SK-N-SH treated with all-trans-retinoic acid at 6 μM for 48 hours (cell line): ENCODE results near the gene CDC16.

ENCODE experiments used
- ATAC-seq: fragments of 200-7000 bp; cut with Tn5 transposase; 3 replicates; pipeline ENCODE4 v1.9.1; 2020; ENCODE audit warnings: mild to moderate bottlenecking, moderate library complexity
- CSDC2 ChIP-seq: fragments of 250-450 bp; sonication (Bioruptor Pico); IDR thresholded peaks from 2 replicates; pipeline ENCODE4 v1.5.0; 2020; ENCODE audit warnings: mild to moderate bottlenecking, moderate library complexity
- ESRRG ChIP-seq: fragments of 250-450 bp; sonication (Bioruptor Pico); IDR thresholded peaks from 2 replicates; pipeline ENCODE4 v1.6.1; 2021; ENCODE audit warnings: mild to moderate bottlenecking
- GLIS3 ChIP-seq: fragments of 250-450 bp; sonication (Bioruptor Pico); IDR thresholded peaks from 2 replicates; pipeline ENCODE4 v1.5.0; 2020; ENCODE audit warnings: mild to moderate bottlenecking, moderate library complexity
- ISL1 ChIP-seq: fragments of 250-450 bp; sonication (Bioruptor Pico); IDR thresholded peaks from 2 replicates; pipeline ENCODE4 v2.1.2; 2022; ENCODE audit warnings: mild to moderate bottlenecking, moderate library complexity
- PPARA ChIP-seq: fragments of 250-450 bp; sonication (Bioruptor Pico); IDR thresholded peaks from 2 replicates; pipeline ENCODE4 v1.5.0; 2020; ENCODE audit warnings: mild to moderate bottlenecking, borderline replicate concordance
- RARB ChIP-seq: fragments of 250-450 bp; sonication (Bioruptor Pico); IDR thresholded peaks from 2 replicates; pipeline ENCODE4 v1.8.0; 2021; ENCODE audit warnings: mild to moderate bottlenecking, moderate library complexity
- SNAI2 ChIP-seq: fragments of 250-450 bp; sonication (Bioruptor Pico); IDR thresholded peaks from 2 replicates; pipeline ENCODE4 v1.5.0; 2020; ENCODE audit warnings: mild to moderate bottlenecking, moderate library complexity
- TCF4 ChIP-seq: fragments of 250-450 bp; sonication (Bioruptor Pico); IDR thresholded peaks from 2 replicates; pipeline ENCODE4 v1.8.0; 2021; ENCODE audit warnings: mild to moderate bottlenecking, moderate library complexity, borderline replicate concordance
- TOX ChIP-seq: fragments of 250-450 bp; sonication (Bioruptor Pico); IDR thresholded peaks from 2 replicates; pipeline ENCODE4 v1.8.0; 2021; ENCODE audit warnings: mild to moderate bottlenecking, moderate library complexity, borderline replicate concordance
- ZC3H10 ChIP-seq: fragments of 250-450 bp; sonication (Bioruptor Pico); IDR thresholded peaks from 2 replicates; pipeline ENCODE4 v1.5.1; 2021; ENCODE audit warnings: mild to moderate bottlenecking, moderate library complexity
- ZFP3 ChIP-seq: fragments of 250-450 bp; sonication (Bioruptor Pico); IDR thresholded peaks from 2 replicates; pipeline ENCODE4 v1.5.0; 2020; ENCODE audit warnings: mild to moderate bottlenecking, moderate library complexity
- ZNF565 ChIP-seq: fragments of 450-650 bp; formaldehyde crosslinking; conservative IDR thresholded peaks from 2 replicates; pipeline ENCODE4 v1.5.0; 2020; ENCODE audit warnings: low read depth, mild to moderate bottlenecking, moderate library complexity
- ZNF70 ChIP-seq: fragments of 450-650 bp; formaldehyde crosslinking; IDR thresholded peaks from 2 replicates; pipeline ENCODE4 v1.5.0; 2020; ENCODE audit warnings: mild to moderate bottlenecking, moderate library complexity
- ZNF8 ChIP-seq: fragments of 450-650 bp; formaldehyde crosslinking; IDR thresholded peaks from 2 replicates; pipeline ENCODE4 v1.5.0; 2020; ENCODE audit warnings: mild to moderate bottlenecking, moderate library complexity
- TF ChIP-seq, protein P1 (sequence below): fragments of 250-450 bp; sonication (Bioruptor Pico); IDR thresholded peaks from 2 replicates; pipeline ENCODE4 v1.5.1; 2020; ENCODE audit warnings: low read depth, mild to moderate bottlenecking, moderate library complexity
- TF ChIP-seq, protein P2 (sequence below): fragments of 250-450 bp; sonication (Bioruptor Pico); IDR thresholded peaks from 2 replicates; pipeline ENCODE4 v1.8.0; 2021; ENCODE audit warnings: low read depth, mild to moderate bottlenecking, moderate library complexity, borderline replicate concordance
- TF ChIP-seq, protein P3 (sequence below): fragments of 250-450 bp; sonication (Bioruptor Pico); IDR thresholded peaks from 2 replicates; pipeline ENCODE4 v1.5.0; 2020; ENCODE audit warnings: mild to moderate bottlenecking, moderate library complexity
- TF ChIP-seq, protein P4 (sequence below): fragments of 250-450 bp; sonication (Bioruptor Pico); IDR thresholded peaks from 2 replicates; pipeline ENCODE4 v1.5.1; 2021; ENCODE audit warnings: mild to moderate bottlenecking, moderate library complexity

The CDC16 gene

DNA sequence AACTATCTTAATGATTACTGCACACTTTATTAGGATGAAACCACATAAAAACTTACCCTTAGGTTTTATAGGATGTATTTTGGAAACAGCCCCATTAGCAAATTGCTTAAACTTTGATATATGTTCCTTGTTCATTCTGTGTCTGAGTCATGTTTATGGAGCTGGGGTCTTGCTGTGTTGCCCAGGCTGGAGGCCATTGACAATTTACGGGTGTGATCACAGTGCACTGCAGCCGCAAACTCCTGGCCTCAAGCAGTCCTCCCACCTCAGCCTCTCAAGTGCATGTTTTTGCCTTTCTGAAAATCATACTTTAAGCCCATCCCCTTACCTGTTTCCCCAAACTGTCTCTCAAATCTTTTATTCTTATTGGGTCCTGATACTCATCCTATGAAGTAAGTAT lies 74.4 kb downstream of the CDC16 start (continued):
- TF ChIP-seq, protein P1, sequence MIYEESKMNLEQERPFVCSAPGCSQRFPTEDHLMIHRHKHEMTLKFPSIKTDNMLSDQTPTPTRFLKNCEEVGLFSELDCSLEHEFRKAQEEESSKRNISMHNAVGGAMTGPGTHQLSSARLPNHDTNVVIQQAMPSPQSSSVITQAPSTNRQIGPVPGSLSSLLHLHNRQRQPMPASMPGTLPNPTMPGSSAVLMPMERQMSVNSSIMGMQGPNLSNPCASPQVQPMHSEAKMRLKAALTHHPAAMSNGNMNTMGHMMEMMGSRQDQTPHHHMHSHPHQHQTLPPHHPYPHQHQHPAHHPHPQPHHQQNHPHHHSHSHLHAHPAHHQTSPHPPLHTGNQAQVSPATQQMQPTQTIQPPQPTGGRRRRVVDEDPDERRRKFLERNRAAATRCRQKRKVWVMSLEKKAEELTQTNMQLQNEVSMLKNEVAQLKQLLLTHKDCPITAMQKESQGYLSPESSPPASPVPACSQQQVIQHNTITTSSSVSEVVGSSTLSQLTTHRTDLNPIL (CRISPR knock-in tag) = no peak
- TF ChIP-seq GLIS3 (CRISPR knock-in tag) = no peak
- no peak for TF ChIP-seq RARB
- TF ChIP-seq ZFP3 = no peak
- TF ChIP-seq, protein P2, sequence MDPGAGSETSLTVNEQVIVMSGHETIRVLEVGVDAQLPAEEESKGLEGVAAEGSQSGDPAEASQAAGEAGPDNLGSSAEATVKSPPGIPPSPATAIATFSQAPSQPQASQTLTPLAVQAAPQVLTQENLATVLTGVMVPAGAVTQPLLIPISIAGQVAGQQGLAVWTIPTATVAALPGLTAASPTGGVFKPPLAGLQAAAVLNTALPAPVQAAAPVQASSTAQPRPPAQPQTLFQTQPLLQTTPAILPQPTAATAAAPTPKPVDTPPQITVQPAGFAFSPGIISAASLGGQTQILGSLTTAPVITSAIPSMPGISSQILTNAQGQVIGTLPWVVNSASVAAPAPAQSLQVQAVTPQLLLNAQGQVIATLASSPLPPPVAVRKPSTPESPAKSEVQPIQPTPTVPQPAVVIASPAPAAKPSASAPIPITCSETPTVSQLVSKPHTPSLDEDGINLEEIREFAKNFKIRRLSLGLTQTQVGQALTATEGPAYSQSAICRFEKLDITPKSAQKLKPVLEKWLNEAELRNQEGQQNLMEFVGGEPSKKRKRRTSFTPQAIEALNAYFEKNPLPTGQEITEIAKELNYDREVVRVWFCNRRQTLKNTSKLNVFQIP (CRISPR knock-in tag) = no peak
- no peak for TF ChIP-seq ISL1

DNA sequence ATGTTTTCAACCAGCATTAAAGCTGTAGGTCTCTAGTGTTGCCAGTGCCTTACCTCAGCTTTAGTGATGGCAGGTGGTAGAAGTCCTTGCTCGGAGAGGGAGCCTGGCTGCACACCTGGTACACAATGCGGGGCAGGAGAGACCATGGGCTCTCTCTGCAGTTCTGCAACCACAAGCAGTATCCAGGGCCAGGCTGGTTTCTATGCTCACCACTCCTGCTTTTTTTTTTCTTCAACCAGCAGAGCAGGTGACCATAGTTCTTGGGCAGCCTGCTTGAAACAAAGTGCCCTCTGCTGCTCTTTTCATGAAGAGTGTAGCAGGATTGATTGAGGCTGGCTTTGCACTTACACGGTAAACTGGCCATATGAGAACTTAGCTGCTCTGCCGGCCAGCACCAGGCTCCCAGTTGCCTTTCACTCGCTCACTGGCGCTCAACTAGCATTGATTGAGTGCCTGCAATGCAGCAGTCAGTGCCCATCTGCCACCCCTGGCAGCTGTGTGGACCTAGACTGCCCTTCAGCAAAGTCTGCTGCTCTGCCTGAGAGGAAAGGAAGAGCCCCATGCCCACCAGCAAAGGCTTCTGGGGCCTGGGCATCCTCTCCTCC lies 75.2 kb downstream of the CDC16 start:
- TF ChIP-seq ZNF70 (CRISPR knock-in tag) = no peak
- no peak for ATAC-seq

DNA sequence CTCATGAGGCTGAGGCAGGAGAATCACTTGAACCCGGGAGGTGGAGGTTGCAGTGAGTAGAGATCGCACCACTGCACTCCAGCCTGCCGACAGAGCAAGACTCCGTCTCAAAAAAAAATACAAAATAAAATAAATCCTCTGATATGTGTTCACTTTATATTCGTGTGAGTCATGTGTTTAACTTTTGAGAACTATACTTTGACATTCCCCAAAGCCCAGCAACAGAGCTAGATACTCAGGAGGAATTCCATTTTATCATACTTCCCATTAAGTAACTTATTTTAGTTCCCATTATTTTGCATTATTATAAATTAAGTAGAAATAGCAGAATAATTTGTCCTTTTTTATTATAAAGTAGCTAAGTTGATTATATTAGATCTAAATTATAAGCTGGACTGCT lies 76.3 kb downstream of the CDC16 start:
- TF ChIP-seq TOX (CRISPR knock-in tag) (no peak), ZNF8 (CRISPR knock-in tag) (no peak), RARB (no peak), CSDC2 (no peak)
- TF ChIP-seq, protein P3, sequence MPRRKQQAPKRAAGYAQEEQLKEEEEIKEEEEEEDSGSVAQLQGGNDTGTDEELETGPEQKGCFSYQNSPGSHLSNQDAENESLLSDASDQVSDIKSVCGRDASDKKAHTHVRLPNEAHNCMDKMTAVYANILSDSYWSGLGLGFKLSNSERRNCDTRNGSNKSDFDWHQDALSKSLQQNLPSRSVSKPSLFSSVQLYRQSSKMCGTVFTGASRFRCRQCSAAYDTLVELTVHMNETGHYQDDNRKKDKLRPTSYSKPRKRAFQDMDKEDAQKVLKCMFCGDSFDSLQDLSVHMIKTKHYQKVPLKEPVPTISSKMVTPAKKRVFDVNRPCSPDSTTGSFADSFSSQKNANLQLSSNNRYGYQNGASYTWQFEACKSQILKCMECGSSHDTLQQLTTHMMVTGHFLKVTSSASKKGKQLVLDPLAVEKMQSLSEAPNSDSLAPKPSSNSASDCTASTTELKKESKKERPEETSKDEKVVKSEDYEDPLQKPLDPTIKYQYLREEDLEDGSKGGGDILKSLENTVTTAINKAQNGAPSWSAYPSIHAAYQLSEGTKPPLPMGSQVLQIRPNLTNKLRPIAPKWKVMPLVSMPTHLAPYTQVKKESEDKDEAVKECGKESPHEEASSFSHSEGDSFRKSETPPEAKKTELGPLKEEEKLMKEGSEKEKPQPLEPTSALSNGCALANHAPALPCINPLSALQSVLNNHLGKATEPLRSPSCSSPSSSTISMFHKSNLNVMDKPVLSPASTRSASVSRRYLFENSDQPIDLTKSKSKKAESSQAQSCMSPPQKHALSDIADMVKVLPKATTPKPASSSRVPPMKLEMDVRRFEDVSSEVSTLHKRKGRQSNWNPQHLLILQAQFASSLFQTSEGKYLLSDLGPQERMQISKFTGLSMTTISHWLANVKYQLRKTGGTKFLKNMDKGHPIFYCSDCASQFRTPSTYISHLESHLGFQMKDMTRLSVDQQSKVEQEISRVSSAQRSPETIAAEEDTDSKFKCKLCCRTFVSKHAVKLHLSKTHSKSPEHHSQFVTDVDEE (CRISPR knock-in tag) = no peak
- TF ChIP-seq, protein P1 (CRISPR knock-in tag) = no peak
- no peak for ATAC-seq

DNA sequence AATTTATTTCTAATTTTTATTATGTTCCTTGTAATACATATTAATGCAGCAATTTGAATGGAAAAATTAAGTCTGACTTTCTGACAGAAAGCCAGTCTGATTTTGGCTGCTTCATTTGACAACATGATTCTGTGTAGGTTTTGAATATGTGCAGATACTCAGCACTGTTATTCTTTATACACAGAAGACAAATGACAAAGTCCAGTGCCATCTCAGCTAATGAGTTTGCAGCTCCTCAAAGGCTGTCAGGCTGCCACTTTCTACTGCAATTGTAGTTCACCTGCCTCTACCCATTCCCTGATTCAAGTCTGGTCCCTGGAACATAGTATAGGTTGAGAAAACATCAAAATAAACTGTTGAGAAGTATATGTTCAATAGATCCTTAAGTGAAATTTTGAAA lies 76.7 kb downstream of the CDC16 start:
- ATAC-seq = no peak
- no peak for TF ChIP-seq RARB
- no peak for TF ChIP-seq PPARA (CRISPR knock-in tag)
- TF ChIP-seq SNAI2 (CRISPR knock-in tag) = no peak
- TF ChIP-seq ZNF565 (CRISPR knock-in tag) = no peak
- TF ChIP-seq, protein P4, sequence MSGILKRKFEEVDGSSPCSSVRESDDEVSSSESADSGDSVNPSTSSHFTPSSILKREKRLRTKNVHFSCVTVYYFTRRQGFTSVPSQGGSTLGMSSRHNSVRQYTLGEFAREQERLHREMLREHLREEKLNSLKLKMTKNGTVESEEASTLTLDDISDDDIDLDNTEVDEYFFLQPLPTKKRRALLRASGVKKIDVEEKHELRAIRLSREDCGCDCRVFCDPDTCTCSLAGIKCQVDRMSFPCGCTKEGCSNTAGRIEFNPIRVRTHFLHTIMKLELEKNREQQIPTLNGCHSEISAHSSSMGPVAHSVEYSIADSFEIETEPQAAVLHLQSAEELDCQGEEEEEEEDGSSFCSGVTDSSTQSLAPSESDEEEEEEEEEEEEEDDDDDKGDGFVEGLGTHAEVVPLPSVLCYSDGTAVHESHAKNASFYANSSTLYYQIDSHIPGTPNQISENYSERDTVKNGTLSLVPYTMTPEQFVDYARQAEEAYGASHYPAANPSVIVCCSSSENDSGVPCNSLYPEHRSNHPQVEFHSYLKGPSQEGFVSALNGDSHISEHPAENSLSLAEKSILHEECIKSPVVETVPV (CRISPR knock-in tag) = no peak
- no peak for TF ChIP-seq TOX (CRISPR knock-in tag)
- TF ChIP-seq, protein P3 (CRISPR knock-in tag) = no peak
- TF ChIP-seq ZNF70 (CRISPR knock-in tag) = no peak
- TF ChIP-seq ZFP3 = no peak
- TF ChIP-seq TCF4 = no peak
- TF ChIP-seq ESRRG (CRISPR knock-in tag) = no peak
- no peak for TF ChIP-seq CSDC2
- no peak for TF ChIP-seq ISL1
- TF ChIP-seq ZC3H10 (CRISPR knock-in tag) = no peak
- no peak for TF ChIP-seq GLIS3 (CRISPR knock-in tag)
- TF ChIP-seq, all 23 proteins: peak for 0
